ENCODE data around the gene MCM9. TPM values are rescaled to one million over a fixed set of nuclear protein-coding genes. Genes with fewer than 3 reads are reported as not detected.

The MCM9 gene
- polyA plus RNA-seq, 2 of the 4 experiments (the other 2 are of a cell fraction): 5.1 to 5.4 TPM

- no peak overlapping the region for H3K27ac ChIP-seq
- H3K4me2 ChIP-seq: no peak overlapping the region
- CTCF ChIA-PET: no interaction called here
- peaks cover 6% of the 10 kb centered on the region; the same call in 2 of the 3 replicates for H3K4me1 ChIP-seq
- H3K9me3 ChIP-seq: no peaks in the 10 kb centered on the region
- FAIRE-seq (no peak), DNase-seq (ENCODE audit: low read depth in 1 of 2, low spot score in 1 of 2) (no peak), ATAC-seq (no peak)
- TF ChIP-seq NFE2L2 (conservative IDR thresholded peaks at IDR 0.05; ENCODE audit: low read length) (no peak), ZC3H11A (IDR thresholded peaks at IDR 0.05) (no peak), HOXB13 (CRISPR knock-in tag; IDR thresholded peaks at IDR 0.05; ENCODE audit: low read depth) (no peak), HOXA7 (CRISPR knock-in tag; IDR thresholded peaks at IDR 0.05) (no peak), BCL3 (IDR thresholded peaks at IDR 0.05) (no peak), PHF8 (IDR thresholded peaks at IDR 0.05; ENCODE audit: borderline replicate concordance, low read depth) (no peak), HDAC2 (IDR thresholded peaks at IDR 0.05) (no peak), CBX2 (IDR thresholded peaks at IDR 0.05; ENCODE audit: borderline replicate concordance, low read depth) (no peak), CHD4 (IDR thresholded peaks at IDR 0.05; ENCODE audit: borderline replicate concordance) (no peak), KDM1A (IDR thresholded peaks at IDR 0.05; ENCODE audit: low read depth) (no peak), ZSCAN20 (CRISPR knock-in tag; IDR thresholded peaks at IDR 0.05) (no peak), RNF2 (IDR thresholded peaks at IDR 0.05; ENCODE audit: borderline replicate concordance, low read depth) (no peak), ZNF302 (CRISPR knock-in tag; IDR thresholded peaks at IDR 0.05) (no peak), GATA3 (IDR thresholded peaks at IDR 0.05; ENCODE audit: borderline replicate concordance) (no peak), FOXS1 (CRISPR knock-in tag; IDR thresholded peaks at IDR 0.05) (no peak), FOSB (CRISPR knock-in tag; IDR thresholded peaks at IDR 0.05) (no peak), RAD21 (conservative IDR thresholded peaks at IDR 0.05 in 1 of 2, IDR thresholded peaks at IDR 0.05 in 1 of 2) (no peak)
- no peak overlapping the region for H3K4me3 ChIP-seq
- POLR2A ChIA-PET: no interaction called here
- WGBS (ENCODE audit: missing lambda C conversion rate): 75% methylated on average over 5 of the region's 5 CpGs
These were observed 3.5 kb downstream of the MCM9 start for GRCh38 chr6:118931436-118931835.

- ChIA-PET CTCF (no interaction called here), POLR2A (no interaction called here)
- Histone ChIP-seq H3K4me3 (no peak overlapping the region), H3K9me3 (no peaks in the 10 kb centered on the region), H3K4me2 (no peak overlapping the region), H3K27ac (no peak overlapping the region), H3K4me1 (peaks cover 6% of the 10 kb centered on the region; the same call in 2 of the 3 replicates)
- FAIRE-seq: no peak
- no peak for DNase-seq (ENCODE audit: low read depth in 1 of 2, low spot score in 1 of 2)
- no peak for TF ChIP-seq RNF2 (IDR thresholded peaks at IDR 0.05; ENCODE audit: borderline replicate concordance, low read depth)
- no peak for TF ChIP-seq ATOH8 (CRISPR knock-in tag; IDR thresholded peaks at IDR 0.05; ENCODE audit: low read depth)
- no peak for TF ChIP-seq REST (IDR thresholded peaks at IDR 0.05)
- no peak for TF ChIP-seq EHMT2 (IDR thresholded peaks at IDR 0.05; ENCODE audit: low read depth)
- no peak for TF ChIP-seq BHLHE40 (IDR thresholded peaks at IDR 0.05; ENCODE audit: low read depth, low read length)
- no peak for TF ChIP-seq FOSB (CRISPR knock-in tag; IDR thresholded peaks at IDR 0.05)
- no peak for TF ChIP-seq HMGXB4 (CRISPR knock-in tag; IDR thresholded peaks at IDR 0.05; ENCODE audit: borderline replicate concordance)
- TF ChIP-seq MAFK (IDR thresholded peaks at IDR 0.05; ENCODE audit: partially characterized antibody): no peak
- no peak for TF ChIP-seq CTCF (IDR thresholded peaks at IDR 0.05)
- TF ChIP-seq HOXB13 (CRISPR knock-in tag; IDR thresholded peaks at IDR 0.05; ENCODE audit: low read depth): no peak
- no peak for TF ChIP-seq EHF (CRISPR knock-in tag; IDR thresholded peaks at IDR 0.05)
- TF ChIP-seq BCL3 (IDR thresholded peaks at IDR 0.05): no peak
- TF ChIP-seq CEBPB (IDR thresholded peaks at IDR 0.05): no peak
- 96% methylated on average over 3 of the region's 3 CpGs for WGBS (ENCODE audit: missing lambda C conversion rate)
- no peak for ATAC-seq
These were observed 4.3 kb downstream of the MCM9 start for GRCh38 chr6:118930680-118931079.

Data from A549 (cell line).